ENCODE results near the gene E2F3. TPM values are rescaled to one million over a fixed set of nuclear protein-coding genes. Genes with fewer than 3 reads are reported as not detected.

Gene E2F3
- total RNA-seq, 1 donor from 2014 or later, result 20.4 TPM

GRCh38 chr6:20436719-20437118, 35.0 kb downstream of the E2F3 start:
- Mint-ChIP-seq H3K36me3 (ENCODE audit: low read depth, unreplicated experiment) (peaks cover 13% of the 10 kb centered on the region), H3K4me1 (ENCODE audit: unreplicated experiment) (no peaks in the 10 kb centered on the region), H3K27ac (ENCODE audit: unreplicated experiment) (no peak overlapping the region), H3K27me3 (ENCODE audit: unreplicated experiment) (no peaks in the 10 kb centered on the region), H3K4me3 (ENCODE audit: unreplicated experiment) (no peak overlapping the region), H3K9me3 (ENCODE audit: unreplicated experiment) (no peaks in the 10 kb centered on the region)
- DNase-seq (ENCODE audit: low spot score), result no peak
- no peak for TF ChIP-seq CTCF (IDR thresholded peaks at IDR 0.05; ENCODE audit: unreplicated experiment)

- DNase-seq (ENCODE audit: low spot score), result no peak
- no peaks in the 10 kb centered on the region for H3K9me3 Mint-ChIP-seq (ENCODE audit: unreplicated experiment)
- H3K4me3 Mint-ChIP-seq (ENCODE audit: unreplicated experiment), result no peak overlapping the region
- no peak for TF ChIP-seq CTCF (IDR thresholded peaks at IDR 0.05; ENCODE audit: unreplicated experiment)
- no peaks in the 10 kb centered on the region for H3K27me3 Mint-ChIP-seq (ENCODE audit: unreplicated experiment)
- H3K27ac Mint-ChIP-seq (ENCODE audit: unreplicated experiment), result no peak overlapping the region
- H3K36me3 Mint-ChIP-seq (ENCODE audit: low read depth, unreplicated experiment), result peaks cover 6% of the 10 kb centered on the region
- no peaks in the 10 kb centered on the region for H3K4me1 Mint-ChIP-seq (ENCODE audit: unreplicated experiment)
These were observed 36.0 kb downstream of the E2F3 start for GRCh38 chr6:20437639-20438038.

GRCh38 chr6:20438462-20439070, 36.9 kb downstream of the E2F3 start:
- no peak for DNase-seq (ENCODE audit: low spot score)
- Mint-ChIP-seq H3K4me3 (ENCODE audit: unreplicated experiment) (no peak overlapping the region), H3K4me1 (ENCODE audit: unreplicated experiment) (no peaks in the 10 kb centered on the region), H3K27ac (ENCODE audit: unreplicated experiment) (no peak overlapping the region), H3K27me3 (ENCODE audit: unreplicated experiment) (no peaks in the 10 kb centered on the region), H3K36me3 (ENCODE audit: low read depth, unreplicated experiment) (peaks cover 8% of the 10 kb centered on the region), H3K9me3 (ENCODE audit: unreplicated experiment) (no peaks in the 10 kb centered on the region)
- TF ChIP-seq CTCF (IDR thresholded peaks at IDR 0.05; ENCODE audit: unreplicated experiment), result no peak

- no peaks in the 10 kb centered on the region for H3K4me1 Mint-ChIP-seq (ENCODE audit: unreplicated experiment)
- H3K4me3 Mint-ChIP-seq (ENCODE audit: unreplicated experiment), result no peak overlapping the region
- no peak for DNase-seq (ENCODE audit: low spot score)
- H3K9me3 Mint-ChIP-seq (ENCODE audit: unreplicated experiment), result no peaks in the 10 kb centered on the region
- H3K36me3 Mint-ChIP-seq (ENCODE audit: low read depth, unreplicated experiment), result peaks cover 4% of the 10 kb centered on the region
- no peak for TF ChIP-seq CTCF (IDR thresholded peaks at IDR 0.05; ENCODE audit: unreplicated experiment)
- no peaks in the 10 kb centered on the region for H3K27me3 Mint-ChIP-seq (ENCODE audit: unreplicated experiment)
- H3K27ac Mint-ChIP-seq (ENCODE audit: unreplicated experiment), result no peak overlapping the region
These were observed 37.9 kb downstream of the E2F3 start for GRCh38 chr6:20439558-20439957.

GRCh38 chr6:20440296-20440695, 38.6 kb downstream of the E2F3 start:
- H3K27ac Mint-ChIP-seq (ENCODE audit: unreplicated experiment), result no peak overlapping the region
- H3K36me3 Mint-ChIP-seq (ENCODE audit: low read depth, unreplicated experiment), result peaks cover 4% of the 10 kb centered on the region

More at GRCh38 chr6:20440296-20440695, 38.6 kb downstream of the E2F3 start:
- Mint-ChIP-seq H3K4me1 (ENCODE audit: unreplicated experiment) (no peaks in the 10 kb centered on the region), H3K4me3 (ENCODE audit: unreplicated experiment) (no peak overlapping the region), H3K9me3 (ENCODE audit: unreplicated experiment) (no peaks in the 10 kb centered on the region), H3K27me3 (ENCODE audit: unreplicated experiment) (no peaks in the 10 kb centered on the region)
- TF ChIP-seq CTCF (IDR thresholded peaks at IDR 0.05; ENCODE audit: unreplicated experiment), result no peak
- DNase-seq (ENCODE audit: low spot score), result no peak

Measured in endothelial cell (in vitro differentiated cells).